Fibroblast of lung (primary cell): ENCODE results near the gene ATP5F1E.

Experiments used
- CTCF ChIP-seq, 2 donors: IDR thresholded peaks in 1 of 2; conservative IDR thresholded peaks in 1 of 2; 1 replicate in 1 of 2; 2 replicates in 1 of 2; pipeline ENCODE4 v1.5.1; 2011 to 2012; ENCODE audit warnings: low read length in 2 of 2, control low read depth in 1 of 2, inconsistent platforms in 1 of 2, low read depth in 1 of 2, mild to moderate bottlenecking in 1 of 2
- EZH2 ChIP-seq: IDR thresholded peaks from 2 replicates; pipeline ENCODE4 v1.5.1; 2012; ENCODE audit warnings: low read length, control low read depth, mild to moderate bottlenecking; ENCODE audit errors: missing control alignments

GRCh38 chr20:59074456-59074855, 42.3 kb upstream of the ATP5F1E start:
- TF ChIP-seq CTCF (conservative IDR thresholded peaks at IDR 0.05 in 1 of 2, IDR thresholded peaks at IDR 0.05 in 1 of 2; ENCODE audit: low read depth in 1 of 2, low read length in 2 of 2): no peak
- no peak for TF ChIP-seq EZH2
